GM12801 (cell line): Measurements from ENCODE around the gene GJA9.

ENCODE experiments used
- CTCF ChIP-seq: IDR thresholded peaks from one replicate; pipeline ENCODE4 v1.5.1; 2011; ENCODE audit warnings: control low read depth; ENCODE audit not compliant: insufficient read length; ENCODE audit errors: extremely low read depth

Gene GJA9

GRCh38 chr1:38873027-38873969 is 8.1 kb downstream of the GJA9 start, which contains the start of gene MYCBP:
Gene MYCBP (minus strand): TSS chr1:38873348. CDS start chr1:38873305, 43 bp downstream.
- TF ChIP-seq CTCF = no peak

- no peak for TF ChIP-seq CTCF
Measured at GRCh38 chr1:38872401-38873026, 8.9 kb downstream of the GJA9 start.

GRCh38 chr1:38870996-38871395 is 10.4 kb downstream of the GJA9 start:
- no peak for TF ChIP-seq CTCF

GRCh38 chr1:38867208-38867607 is 14.2 kb downstream of the GJA9 start:
- no peak for TF ChIP-seq CTCF

- TF ChIP-seq CTCF = no peak
Measured at GRCh38 chr1:38865112-38865715, 16.2 kb downstream of the GJA9 start.

GRCh38 chr1:38860454-38860795 is 21.0 kb downstream of the GJA9 start:
- TF ChIP-seq CTCF = no peak
